PC-9 (cell line): ENCODE data around the gene ASB13.

Experiments
- EZH2 ChIP-seq: fragments of 200-600 bp; sonication (generic); IDR thresholded peaks from 2 replicates; pipeline ENCODE4 v1.8.0; 2017; ENCODE audit warnings: antibody characterized with exemption, low read depth
- TF ChIP-seq, protein P1 (sequence below): fragments of 200-600 bp; sonication (generic); conservative IDR thresholded peaks from 2 replicates; pipeline ENCODE4 v1.6.1; 2017; ENCODE audit warnings: mixed run types, antibody characterized with exemption, mild to moderate bottlenecking, moderate library complexity

DNA sequence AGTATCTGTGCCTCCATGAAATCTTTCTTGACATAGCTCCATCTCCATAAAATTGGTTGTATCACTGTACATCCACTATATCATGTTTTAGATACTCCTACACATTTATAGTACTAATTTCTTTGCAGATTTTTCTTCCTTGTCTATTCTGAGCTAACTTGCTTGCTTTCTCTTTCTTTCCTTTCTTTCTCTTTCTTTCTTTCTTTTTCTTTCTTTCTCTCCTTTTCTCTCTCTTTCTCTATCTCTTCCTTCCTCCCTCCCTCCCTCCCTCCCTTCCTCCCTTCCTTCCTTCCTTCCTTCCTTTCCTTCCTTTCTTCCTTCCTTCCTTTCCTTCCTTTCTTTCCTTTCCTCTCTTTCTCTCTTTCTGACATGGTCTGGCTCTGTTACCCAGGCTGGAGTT is 42.0 kb upstream of the ASB13 start:
- TF ChIP-seq, protein P1, sequence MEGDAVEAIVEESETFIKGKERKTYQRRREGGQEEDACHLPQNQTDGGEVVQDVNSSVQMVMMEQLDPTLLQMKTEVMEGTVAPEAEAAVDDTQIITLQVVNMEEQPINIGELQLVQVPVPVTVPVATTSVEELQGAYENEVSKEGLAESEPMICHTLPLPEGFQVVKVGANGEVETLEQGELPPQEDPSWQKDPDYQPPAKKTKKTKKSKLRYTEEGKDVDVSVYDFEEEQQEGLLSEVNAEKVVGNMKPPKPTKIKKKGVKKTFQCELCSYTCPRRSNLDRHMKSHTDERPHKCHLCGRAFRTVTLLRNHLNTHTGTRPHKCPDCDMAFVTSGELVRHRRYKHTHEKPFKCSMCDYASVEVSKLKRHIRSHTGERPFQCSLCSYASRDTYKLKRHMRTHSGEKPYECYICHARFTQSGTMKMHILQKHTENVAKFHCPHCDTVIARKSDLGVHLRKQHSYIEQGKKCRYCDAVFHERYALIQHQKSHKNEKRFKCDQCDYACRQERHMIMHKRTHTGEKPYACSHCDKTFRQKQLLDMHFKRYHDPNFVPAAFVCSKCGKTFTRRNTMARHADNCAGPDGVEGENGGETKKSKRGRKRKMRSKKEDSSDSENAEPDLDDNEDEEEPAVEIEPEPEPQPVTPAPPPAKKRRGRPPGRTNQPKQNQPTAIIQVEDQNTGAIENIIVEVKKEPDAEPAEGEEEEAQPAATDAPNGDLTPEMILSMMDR, result no peak
- no peak for TF ChIP-seq EZH2
